DND-41 (cell line): Measurements from ENCODE around the gene RYR2.

ENCODE experiments used
- CTCF ChIP-seq: IDR thresholded peaks from 2 replicates; pipeline ENCODE4 v1.5.1; 2012; ENCODE audit warnings: borderline replicate concordance, low read length, moderate library complexity, mild to moderate bottlenecking; ENCODE audit not compliant: poor library complexity, severe bottlenecking; ENCODE audit errors: extremely low read depth
- EZH2 ChIP-seq: IDR thresholded peaks from 3 replicates; pipeline ENCODE4 v1.6.1; 2012; ENCODE audit warnings: borderline replicate concordance, low read depth, mild to moderate bottlenecking, moderate library complexity, low read length, inconsistent platforms; ENCODE audit not compliant: severe bottlenecking

GRCh38 chr1:237250055-237250454 is 208.1 kb downstream of the RYR2 start:
- no peak for TF ChIP-seq CTCF
- no peak for TF ChIP-seq EZH2
